Choroid plexus epithelial cell (primary cell): ENCODE results near the gene ULK4.
"Not testable (repeated sequence)": the region's sequence is repeated elsewhere in the genome, so short reads cannot be mapped to it uniquely, and the experiment has no call there.

Source experiments
- DNase-seq: peaks from one replicate; pipeline ENCODE4 v3.0.0-alpha.2; 2010; ENCODE audit warnings: low read depth
- H3K4me3 ChIP-seq: 2 replicates; pipeline ENCODE4 v1.5.1; 2011; ENCODE audit warnings: low read depth, mild to moderate bottlenecking, control low read depth, low read length, moderate library complexity
- CTCF ChIP-seq: conservative IDR thresholded peaks from 2 replicates; pipeline ENCODE4 v1.5.1; 2011; ENCODE audit warnings: low read depth, mild to moderate bottlenecking, control low read depth, inconsistent platforms, low read length, moderate library complexity

The ULK4 gene

DNA sequence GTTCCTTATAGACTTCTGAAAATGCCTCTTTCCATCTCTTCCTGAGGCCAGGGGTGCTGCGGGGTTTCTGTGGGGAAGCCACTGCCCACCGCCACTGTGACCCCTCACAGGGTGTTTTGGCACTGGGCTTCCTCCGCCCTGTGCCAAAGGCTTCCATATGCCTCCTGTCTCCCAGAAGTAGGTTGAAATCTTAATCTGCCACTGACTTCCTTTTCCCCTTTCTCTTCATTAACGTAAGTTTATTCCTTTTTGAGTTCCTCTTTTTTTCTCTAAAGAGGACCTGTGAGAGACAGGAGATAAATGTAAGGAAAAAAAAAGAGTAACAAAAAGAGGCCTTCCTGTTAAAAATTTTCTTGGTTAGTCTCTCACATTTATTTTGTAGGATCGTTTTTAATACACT, 542.1 kb downstream of the ULK4 start:
- H3K4me3 ChIP-seq = no peak overlapping the region
- DNase-seq = no peak
- TF ChIP-seq CTCF = no peak

DNA sequence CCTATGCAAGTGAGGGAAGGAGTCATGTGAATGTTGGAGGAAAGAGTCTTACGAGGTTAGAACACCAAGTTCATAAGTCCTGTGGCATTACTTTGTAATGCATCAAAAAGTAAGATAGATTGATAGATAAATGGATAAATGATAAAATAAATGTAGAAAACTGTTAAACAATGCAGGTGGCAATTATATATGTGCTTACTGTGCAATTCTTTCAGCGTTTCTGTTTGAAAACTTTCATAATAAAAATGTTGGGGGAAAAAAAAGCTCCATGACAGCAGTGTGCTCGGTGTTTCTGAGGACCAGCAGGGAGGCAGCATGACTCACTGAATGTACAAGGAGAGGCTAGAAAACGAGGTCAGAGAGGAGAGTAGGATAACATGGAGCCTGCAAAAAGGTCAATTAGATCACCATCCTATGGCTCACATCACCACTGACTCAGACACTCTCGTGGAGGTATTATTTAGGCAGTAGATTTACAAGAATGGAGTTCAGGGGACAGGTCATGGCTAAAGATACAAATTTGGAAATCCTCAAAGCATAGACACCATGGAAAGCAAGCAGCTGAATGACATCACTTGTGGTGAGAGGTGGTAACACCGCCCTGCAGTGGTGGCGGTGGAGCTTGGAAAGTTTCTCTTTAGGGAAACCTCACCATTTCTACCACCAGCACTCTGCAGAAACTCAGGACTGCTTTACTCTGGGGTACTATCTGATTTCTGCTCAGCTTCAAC, 542.8 kb downstream of the ULK4 start:
- DNase-seq = peak; percentile 97
- no peak overlapping the region for H3K4me3 ChIP-seq
- peak; percentile 56 for TF ChIP-seq CTCF

GRCh38 chr3:41417574-41417973, 544.3 kb downstream of the ULK4 start:
- no peak for TF ChIP-seq CTCF
- DNase-seq = peak; percentile 23
- H3K4me3 ChIP-seq = no peak overlapping the region

DNA sequence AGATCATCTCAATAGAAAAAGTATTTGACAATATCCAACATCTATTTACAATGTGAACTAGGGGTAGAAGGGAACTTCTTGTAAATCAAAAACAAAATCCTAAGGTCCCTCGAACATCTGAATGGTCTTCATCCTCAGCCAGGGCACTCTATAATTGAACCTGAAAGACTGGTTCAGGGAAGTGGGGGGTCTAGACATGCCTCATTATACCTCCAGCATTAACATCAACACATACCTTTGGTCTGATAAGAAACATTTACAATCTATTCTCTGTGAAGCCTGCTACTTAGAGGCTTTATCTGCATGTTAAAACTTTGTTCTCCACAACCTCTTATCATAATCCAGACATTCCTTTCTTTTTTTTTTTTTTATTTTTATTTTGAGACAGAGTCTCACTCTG, 550.8 kb downstream of the ULK4 start:
- no peak for TF ChIP-seq CTCF
- no peak overlapping the region for H3K4me3 ChIP-seq
- no peak for DNase-seq

DNA sequence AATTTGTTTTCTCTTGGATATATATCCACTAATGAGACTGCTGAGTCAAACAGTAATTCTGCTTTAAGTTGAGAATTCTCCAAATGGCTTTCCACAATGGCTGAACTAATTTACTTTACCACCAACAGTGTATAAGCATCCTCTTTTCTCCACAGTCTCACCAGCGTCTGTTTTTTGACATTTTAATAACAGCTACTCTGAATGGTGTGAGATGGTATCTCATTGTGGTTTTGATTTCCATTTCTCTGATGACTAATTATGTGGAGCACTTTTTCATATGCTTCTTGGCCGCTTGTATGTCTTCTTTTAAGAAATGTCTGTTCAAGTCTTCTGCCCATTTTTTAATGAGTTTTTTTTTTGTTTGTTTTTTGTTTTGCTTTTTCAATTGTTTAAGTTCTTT, 556.4 kb downstream of the ULK4 start:
- H3K4me3 ChIP-seq = no peak overlapping the region
- TF ChIP-seq CTCF = no peak
- peak; percentile 11 for DNase-seq

GRCh38 chr3:41404582-41404981, 557.3 kb downstream of the ULK4 start:
- H3K4me3 ChIP-seq = no peak overlapping the region
- no peak for TF ChIP-seq CTCF
- no peak for DNase-seq

- no peak for TF ChIP-seq CTCF
- DNase-seq = no peak
- H3K4me3 ChIP-seq = no peak overlapping the region
These were observed 567.0 kb downstream of the ULK4 start for GRCh38 chr3:41394896-41395295.

DNA sequence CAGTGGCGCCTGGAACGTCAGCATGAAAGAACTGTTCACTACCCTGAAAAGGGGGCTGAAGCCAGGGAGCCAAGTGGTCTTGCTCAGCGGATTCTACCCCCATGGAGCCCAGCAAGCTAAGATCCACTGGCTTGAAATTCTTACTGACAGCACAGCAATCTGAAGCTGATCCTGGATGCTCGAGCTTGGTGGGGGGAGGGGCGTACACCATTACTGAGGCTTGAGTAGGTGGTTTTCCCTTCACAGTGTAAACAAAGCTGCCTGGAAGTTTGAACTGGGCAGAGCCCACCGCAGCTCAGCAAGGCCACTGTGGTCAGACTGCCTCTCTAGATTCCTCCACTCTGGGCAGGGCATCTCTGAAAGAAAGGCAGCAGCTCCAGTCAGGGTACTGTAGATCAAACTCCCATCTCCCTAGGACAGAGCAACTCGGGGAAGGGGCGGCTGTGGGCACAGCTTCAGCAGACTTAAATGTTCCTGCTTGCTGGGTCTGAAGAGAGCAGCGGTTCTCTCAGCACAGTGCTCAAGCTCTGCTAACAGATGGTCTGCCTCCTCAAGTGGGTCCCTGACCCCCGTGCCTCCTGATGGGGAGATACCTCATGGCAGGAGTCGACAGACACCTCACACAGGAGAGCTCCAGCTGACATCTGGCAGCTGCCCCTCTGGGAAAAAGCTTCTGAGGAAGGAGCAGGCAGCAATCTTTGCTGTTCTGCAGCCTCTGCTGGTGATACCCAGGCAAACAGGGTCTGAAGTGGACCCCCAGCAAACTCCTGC, 591.0 kb downstream of the ULK4 start:
- DNase-seq = peak; percentile 30
- not testable (repeated sequence) for H3K4me3 ChIP-seq
